ENCODE results near the gene FDXACB1.

The FDXACB1 gene

GRCh38 chr11:111878849-111879636 is at the start of gene FDXACB1, which contains the start of gene CFAP68:
TSS of gene FDXACB1 (minus strand) at chr11:111879165. CDS start at chr11:111879132, 33 bp downstream.
TSS of gene CFAP68 (plus strand) at chr11:111879541. CDS start at chr11:111879561, 20 bp downstream.
- DNase-seq, result peak; percentile 91 to 93

DNA sequence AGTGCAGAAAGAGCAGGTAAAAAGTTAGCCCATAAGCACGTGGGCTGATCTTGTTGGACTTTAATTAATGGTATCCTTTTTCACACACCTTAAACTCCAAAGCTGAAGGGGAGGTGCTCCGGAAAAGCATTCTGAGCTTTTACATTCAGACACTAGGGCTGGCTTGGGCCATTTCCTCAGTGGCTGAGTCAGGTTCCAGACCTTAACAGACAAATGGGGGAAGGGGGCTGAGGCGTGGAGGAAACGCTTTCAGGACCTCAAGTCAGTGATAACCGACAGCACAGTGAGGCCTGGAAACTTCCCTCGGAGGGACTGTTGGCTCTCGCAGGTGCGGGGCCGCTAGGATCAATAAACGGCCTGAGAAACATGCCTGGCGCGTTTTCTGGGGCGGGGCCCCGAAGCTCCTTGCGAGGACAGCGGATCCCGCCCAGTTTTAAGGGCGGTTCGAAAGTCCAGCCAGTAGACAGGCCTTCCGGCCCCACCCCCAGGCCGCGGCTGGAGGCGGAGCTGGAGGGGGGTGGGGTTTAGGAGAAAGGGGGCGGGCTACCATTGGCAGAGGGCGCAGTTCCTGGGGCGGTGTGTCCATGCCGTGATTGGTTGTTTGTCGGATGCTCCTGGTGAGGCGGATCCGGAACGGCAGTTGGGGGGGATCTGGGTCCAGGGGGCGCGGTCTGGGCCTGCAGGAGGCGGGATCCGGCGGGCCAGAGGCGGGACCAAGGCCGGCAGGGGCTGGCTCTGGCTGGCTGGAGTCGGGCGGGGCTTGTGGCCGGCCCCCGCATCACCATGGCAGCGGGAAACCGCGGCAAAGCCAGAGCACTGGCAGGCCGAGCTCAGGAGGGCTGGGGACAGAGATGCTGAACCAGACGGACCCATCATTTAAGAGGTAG is 47.8 kb upstream of the FDXACB1 start:
- peak; percentile 88 to 95 for DNase-seq

GRCh38 chr11:111925953-111926352 is 47.0 kb upstream of the FDXACB1 start:
- DNase-seq, result no peak

DNA sequence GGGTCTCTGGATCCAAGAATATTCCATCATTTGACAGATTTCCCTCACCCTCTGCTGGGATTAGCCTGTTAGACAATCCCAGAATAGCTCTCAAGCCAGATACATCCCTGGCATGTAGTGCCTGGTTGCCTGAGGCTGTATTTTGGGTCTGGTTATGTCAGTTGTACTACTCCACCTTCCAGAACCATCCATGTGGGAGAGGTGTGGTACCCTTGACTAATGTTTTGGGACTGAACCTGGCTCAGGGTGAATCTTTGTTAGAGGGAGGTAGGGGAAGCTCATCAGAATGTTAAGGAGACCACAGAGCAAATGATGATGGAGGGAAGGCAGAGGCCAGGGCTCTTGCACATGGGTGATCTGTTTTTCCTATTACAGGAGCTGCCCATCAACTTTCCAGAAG is 45.0 kb upstream of the FDXACB1 start:
- no peak for DNase-seq

DNA sequence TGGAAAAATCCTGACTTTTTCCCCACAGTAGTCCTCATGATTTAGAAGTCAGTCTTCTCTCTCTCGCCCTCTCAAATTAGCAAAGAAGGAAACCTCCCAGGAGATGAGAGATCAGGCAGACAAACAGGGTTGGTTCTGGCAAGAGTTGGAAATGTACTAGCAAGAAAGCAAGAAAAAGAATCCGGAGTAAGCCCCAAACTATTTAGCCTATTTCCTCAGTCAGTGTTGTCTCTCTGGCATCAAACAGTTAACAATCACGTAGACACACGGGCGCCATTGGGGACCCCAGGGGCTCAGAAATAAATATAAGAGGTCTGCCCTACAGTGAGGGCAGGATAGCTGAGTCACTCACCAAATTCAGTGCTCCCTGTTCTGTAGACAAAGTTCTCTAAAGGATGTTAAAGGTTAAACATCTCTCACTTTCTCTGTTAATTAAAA is 44.4 kb upstream of the FDXACB1 start:
- no peak for DNase-seq

- DNase-seq, result peak in 1 of 2 experiments; percentile 6
Measured at GRCh38 chr11:111922803-111923202, 43.8 kb upstream of the FDXACB1 start.

GRCh38 chr11:111921541-111922230 is 42.7 kb upstream of the FDXACB1 start:
- DNase-seq, result no peak

DNA sequence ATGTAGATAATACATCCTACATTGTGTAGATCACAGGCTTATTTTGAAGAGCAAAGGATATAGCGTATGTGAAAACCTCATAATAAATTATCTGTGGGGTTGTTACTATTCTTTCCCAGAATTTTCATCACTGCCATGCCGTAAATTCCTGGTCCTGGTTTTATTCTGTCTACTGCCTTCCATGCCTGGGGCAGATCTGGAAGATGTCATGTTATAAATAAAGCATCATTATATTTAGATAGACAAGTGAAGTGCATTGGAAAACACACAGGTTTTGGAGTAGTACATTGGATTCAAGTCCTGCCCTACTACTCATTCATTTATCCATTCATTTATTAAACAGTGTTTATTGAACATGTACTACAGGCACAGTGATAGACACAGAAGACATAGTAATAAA is 41.9 kb upstream of the FDXACB1 start:
- no peak for DNase-seq

GRCh38 chr11:111918390-111919256 is 39.7 kb upstream of the FDXACB1 start, which contains the start of gene C11orf52:
TSS of gene C11orf52 (plus strand) at chr11:111918913. CDS start at chr11:111918973, 60 bp downstream.
- no peak for DNase-seq

DNA sequence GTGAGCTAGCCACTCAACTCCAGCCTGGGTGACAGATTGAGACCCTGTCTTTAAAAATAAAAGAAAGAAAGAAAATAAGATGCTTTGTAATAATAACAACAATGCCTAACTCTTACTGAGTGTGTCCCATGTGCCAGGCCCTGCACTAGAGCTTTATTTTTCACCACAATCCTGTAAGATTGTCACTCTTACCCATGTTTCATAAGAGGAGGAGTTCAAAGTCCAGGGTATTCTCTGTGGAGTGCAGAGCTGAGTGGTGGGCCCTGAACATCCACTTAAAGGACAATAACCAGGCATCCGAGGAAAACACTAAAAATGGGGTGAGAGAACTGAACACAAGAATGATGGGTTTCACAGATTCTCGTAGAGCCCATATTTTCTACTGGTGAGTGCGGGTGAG is 38.8 kb upstream of the FDXACB1 start:
- no peak for DNase-seq

GRCh38 chr11:111917312-111917711 is 38.3 kb upstream of the FDXACB1 start:
- DNase-seq, result no peak

DNA sequence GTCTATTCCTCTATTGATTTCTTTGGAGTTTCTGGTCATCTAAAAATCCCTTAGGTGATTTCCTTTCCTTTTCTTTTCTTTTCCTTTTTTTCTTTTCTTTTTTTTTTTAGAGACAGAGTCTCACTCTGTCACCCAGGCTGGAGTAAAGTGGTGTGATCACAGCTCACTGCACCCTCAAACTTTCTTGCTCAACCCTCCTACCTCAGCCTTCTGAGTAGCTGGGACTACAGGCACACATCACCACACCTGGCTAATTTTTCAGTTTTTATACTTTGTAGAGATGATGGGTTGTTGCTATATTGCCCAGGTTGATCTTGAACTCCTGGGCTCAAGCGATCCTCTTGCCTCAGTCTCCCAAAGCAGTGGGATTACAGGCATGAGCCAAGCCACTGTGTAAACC is 37.8 kb upstream of the FDXACB1 start:
- no peak for DNase-seq

GRCh38 chr11:111913997-111914396 is 35.0 kb upstream of the FDXACB1 start:
- DNase-seq, result no peak

GRCh38 chr11:111913031-111913861 is 34.3 kb upstream of the FDXACB1 start:
- no peak for DNase-seq

- DNase-seq, result no peak
Measured at GRCh38 chr11:111912535-111912934, 33.6 kb upstream of the FDXACB1 start, which contains the start of gene HSPB2. TSS of gene HSPB2 (plus strand) at chr11:111912734. CDS start at chr11:111912830, 96 bp downstream.

DNA sequence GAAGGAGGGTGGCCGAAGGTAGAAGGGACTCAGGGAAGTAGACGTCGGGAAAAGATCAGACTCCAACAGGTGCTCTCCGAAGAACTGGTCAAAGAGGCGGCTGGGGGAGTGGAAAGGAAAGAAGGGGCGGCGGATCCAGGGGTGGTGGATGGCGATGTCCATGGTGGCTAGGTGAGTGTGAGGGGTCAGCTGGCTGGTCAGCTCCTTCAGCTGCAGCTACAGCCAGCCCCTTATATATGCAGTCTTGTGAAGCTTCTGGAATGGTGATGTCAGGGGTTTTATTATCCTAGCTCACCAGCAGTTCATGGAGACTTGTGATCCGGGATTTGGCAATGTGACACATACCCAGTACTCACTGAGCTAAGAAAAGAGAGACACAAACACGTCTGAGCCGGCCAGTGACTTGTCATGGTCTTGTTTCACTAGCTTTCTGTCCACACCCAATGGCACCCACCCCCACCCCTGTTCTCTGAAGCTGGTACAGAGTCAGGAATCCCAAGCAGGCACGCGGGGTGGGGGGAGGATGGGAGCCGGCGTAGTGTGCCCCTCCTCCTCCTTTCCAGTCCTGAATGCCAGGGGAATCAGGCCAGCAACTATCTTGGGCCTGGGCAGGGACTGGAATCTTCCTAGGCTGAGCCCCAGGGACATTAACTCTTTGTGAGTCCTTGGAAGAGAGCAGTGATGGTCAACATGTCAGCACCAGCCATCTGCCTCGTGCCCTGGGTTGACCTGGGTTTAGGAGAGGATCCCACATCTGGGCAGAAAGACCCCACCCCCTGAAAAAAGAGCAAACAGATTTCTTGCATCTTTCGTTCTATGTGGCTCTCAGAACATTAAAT is 32.8 kb upstream of the FDXACB1 start, which contains the start of gene CRYAB:
Gene CRYAB, minus strand, starts transcription at position 208 of the 839 bp plus-strand sequence. Its CDS starts 46 bp downstream, at position 162.
- DNase-seq, result no peak

GRCh38 chr11:111910676-111911562 is 32.0 kb upstream of the FDXACB1 start:
- no peak for DNase-seq

DNA sequence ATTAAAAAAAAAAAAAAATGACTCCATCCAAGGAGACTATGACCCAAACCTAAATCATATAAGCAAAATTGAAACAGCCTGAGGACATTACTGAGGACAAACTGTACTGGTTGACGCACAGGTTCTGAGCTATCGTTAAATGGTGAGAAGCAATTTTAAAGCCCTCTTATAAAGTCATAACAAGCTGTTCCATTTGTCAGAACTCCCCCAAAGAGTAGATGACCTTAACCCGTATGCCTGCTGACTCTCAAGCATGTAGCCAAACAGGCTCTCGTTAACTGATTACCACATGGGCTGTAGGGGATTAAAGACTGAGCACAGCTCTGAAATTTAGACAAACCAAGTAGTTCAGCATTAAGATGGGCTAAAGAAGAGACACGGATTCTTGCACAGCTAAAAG is 30.4 kb upstream of the FDXACB1 start:
- no peak for DNase-seq
